ENCODE data around the gene ARNT2. TPM values are rescaled to one million over a fixed set of nuclear protein-coding genes. Genes with fewer than 3 reads are reported as not detected.

Gene ARNT2
- total RNA-seq, 1 experiment from 2014 or later, result 16.8 TPM

- no peak overlapping the region for H3K4me3 ChIP-seq (ENCODE audit: low read depth in 2 of 2, low read length in 2 of 2)
- intact Hi-C loops (cut with micrococcal nuclease; ENCODE audit: unreplicated experiment) (no loop called here), in situ Hi-C loops (cut with HindIII; ENCODE audit: low pct_unique_long_range_greater_than_20kb, low sequenced_read_pairs) (no loop called here)
- DNase-seq (ENCODE audit: low read depth, low spot score), result no peak
- H3K36me3 ChIP-seq (ENCODE audit: control insufficient read depth, insufficient read depth, low read length), result no peaks in the 10 kb centered on the region
- ATAC-seq, result no peak
- CTCF ChIA-PET, result no interaction called here
- no peaks in the 10 kb centered on the region for H3K27me3 ChIP-seq (ENCODE audit: control insufficient read depth, insufficient read depth, low read length)
- no peak for TF ChIP-seq POLR2AphosphoS5 (IDR thresholded peaks at IDR 0.05; ENCODE audit: low read depth, low read length)
- TF ChIP-seq REST (IDR thresholded peaks at IDR 0.05; ENCODE audit: insufficient read depth in 1 of 2, low read depth in 2 of 2, low read length in 1 of 2), result no peak
- no peak for TF ChIP-seq SIN3A (IDR thresholded peaks at IDR 0.05; ENCODE audit: borderline replicate concordance, insufficient read depth, low read depth, low read length)
- TF ChIP-seq TCF7L2 (IDR thresholded peaks at IDR 0.05; ENCODE audit: low read depth, low read length), result no peak
- no peak for TF ChIP-seq CTCF (IDR thresholded peaks at IDR 0.05)
- H3K27ac ChIP-seq (ENCODE audit: low read length), result no peak overlapping the region
- no peaks in the 10 kb centered on the region for H3K9me3 ChIP-seq (ENCODE audit: control insufficient read depth, insufficient read depth, low read depth, low read length)
- H3K4me1 ChIP-seq (ENCODE audit: control insufficient read depth, insufficient read depth, low read length), result no peaks in the 10 kb centered on the region
- no TSS peak for BruUV-seq (replicated peaks)
- POLR2A ChIA-PET, result no interaction called here
Measured at GRCh38 chr15:80557441-80558234, 153.5 kb downstream of the ARNT2 start.

GRCh38 chr15:80558631-80559319 is 154.6 kb downstream of the ARNT2 start:
- POLR2A ChIA-PET, result no interaction called here
- DNase-seq (ENCODE audit: low read depth, low spot score) (no peak), ATAC-seq (no peak)
- CTCF ChIA-PET, result no interaction called here
- H3K27me3 ChIP-seq (ENCODE audit: control insufficient read depth, insufficient read depth, low read length), result no peaks in the 10 kb centered on the region
- no TSS peak for BruUV-seq (replicated peaks)
- H3K36me3 ChIP-seq (ENCODE audit: control insufficient read depth, insufficient read depth, low read length), result no peaks in the 10 kb centered on the region
- no peaks in the 10 kb centered on the region for H3K9me3 ChIP-seq (ENCODE audit: control insufficient read depth, insufficient read depth, low read depth, low read length)
- in situ Hi-C loops (cut with HindIII; ENCODE audit: low pct_unique_long_range_greater_than_20kb, low sequenced_read_pairs), result no loop called here
- no peaks in the 10 kb centered on the region for H3K4me1 ChIP-seq (ENCODE audit: control insufficient read depth, insufficient read depth, low read length)
- H3K4me3 ChIP-seq (ENCODE audit: low read depth in 2 of 2, low read length in 2 of 2), result no peak overlapping the region
- H3K27ac ChIP-seq (ENCODE audit: low read length), result no peak overlapping the region
- intact Hi-C loops (cut with micrococcal nuclease; ENCODE audit: unreplicated experiment), result no loop called here
- TF ChIP-seq SIN3A (IDR thresholded peaks at IDR 0.05; ENCODE audit: borderline replicate concordance, insufficient read depth, low read depth, low read length) (no peak), TCF7L2 (IDR thresholded peaks at IDR 0.05; ENCODE audit: low read depth, low read length) (no peak), POLR2AphosphoS5 (IDR thresholded peaks at IDR 0.05; ENCODE audit: low read depth, low read length) (no peak), CTCF (IDR thresholded peaks at IDR 0.05) (no peak), REST (IDR thresholded peaks at IDR 0.05; ENCODE audit: insufficient read depth in 1 of 2, low read depth in 2 of 2, low read length in 1 of 2) (no peak)
